CD4-positive, alpha-beta T cell (primary cell): Measurements from ENCODE around the gene SPACA9. TPM values are rescaled to one million over a fixed set of nuclear protein-coding genes. Genes with fewer than 3 reads are reported as not detected.

Experiments
- ATAC-seq: fragments of 200-7000 bp; cut with Tn5 transposase; one replicate; pipeline ENCODE4 v1.10.0; 2022; ENCODE audit warnings: mild to moderate bottlenecking; ENCODE audit not compliant: poor library complexity
- CTCF ChIA-PET: fragments of 350-600 bp; sonication (Branson Sonifier 250); formaldehyde crosslinking; loops from one replicate; lab custom pipeline; 2021; ENCODE audit warnings: antibody characterized with exemption, inconsistent platforms; lab: Charles Lee
- POLR2A ChIA-PET: fragments of 350-600 bp; sonication (Branson Sonifier 250); formaldehyde crosslinking; loops from one replicate; lab custom pipeline; 2021; ENCODE audit warnings: antibody characterized with exemption, inconsistent platforms; lab: Charles Lee
- DNase-seq, 14 experiments: peaks; one replicate each; pipeline ENCODE4 v3.0.0-alpha.2; 2013 to 2020; ENCODE audit warnings: mixed read lengths in 2 of 14
- H3K27ac ChIP-seq, 2 donors: one replicate each; pipeline versions ENCODE4 v1.5.1 to v1.7.0; 2013; ENCODE audit warnings: low read length in 2 of 2, low read depth in 1 of 2, mild to moderate bottlenecking in 1 of 2
- H3K27me3 ChIP-seq, 2 experiments: 1 replicate in 1 of 2; 2 replicates in 1 of 2; pipeline versions ENCODE4 v1.6.1 to v1.7.0; 2013; ENCODE audit warnings: low read length in 2 of 2, control low read depth in 1 of 2, mild to moderate bottlenecking in 1 of 2, moderate library complexity in 1 of 2; ENCODE audit not compliant: insufficient read depth in 2 of 2, control insufficient read depth in 1 of 2
- H3K36me3 ChIP-seq: one replicate; pipeline ENCODE4 v1.6.1; 2013; ENCODE audit warnings: low read length, control low read depth; ENCODE audit not compliant: insufficient read depth
- H3K4me1 ChIP-seq: one replicate; pipeline ENCODE4 v1.6.1; 2013; ENCODE audit warnings: low read length, control low read depth; ENCODE audit not compliant: insufficient read depth
- H3K4me3 ChIP-seq: one replicate; pipeline ENCODE4 v1.5.1; 2013; ENCODE audit warnings: mild to moderate bottlenecking, low read length, moderate library complexity
- H3K9me3 ChIP-seq, 2 experiments: 1 replicate in 1 of 2; 2 replicates in 1 of 2; pipeline versions ENCODE4 v1.6.1 to v1.7.0; 2013; ENCODE audit warnings: low read length in 2 of 2, mild to moderate bottlenecking in 2 of 2, control low read depth in 1 of 2, moderate library complexity in 1 of 2; ENCODE audit not compliant: control insufficient read depth in 1 of 2, insufficient read depth in 1 of 2
- H3K27ac Mint-ChIP-seq: one replicate; pipeline ENCODE4 v1.8.0; 2020; ENCODE audit warnings: mixed read lengths
- H3K27me3 Mint-ChIP-seq: one replicate; pipeline ENCODE4 v1.8.0; 2021; ENCODE audit warnings: mixed read lengths
- H3K36me3 Mint-ChIP-seq: one replicate; pipeline ENCODE4 v1.8.0; 2021; ENCODE audit warnings: low read depth, mixed read lengths
- H3K4me1 Mint-ChIP-seq: one replicate; pipeline ENCODE4 v1.8.0; 2021; ENCODE audit warnings: low read depth, mixed read lengths
- H3K4me3 Mint-ChIP-seq: one replicate; pipeline ENCODE4 v1.8.0; 2020; ENCODE audit warnings: mild to moderate bottlenecking, mixed read lengths
- H3K9me3 Mint-ChIP-seq: one replicate; pipeline ENCODE4 v1.8.0; 2020; ENCODE audit warnings: mixed read lengths
- CTCF ChIP-seq: fragments of 200-600 bp; IDR thresholded peaks from one replicate; pipeline ENCODE4 v1.8.0; 2022; ENCODE audit warnings: antibody characterized with exemption, mild to moderate bottlenecking
- intact Hi-C, 2 experiments: fragments of 100-400 bp; cut with DNase I in 1 of 2; cut with micrococcal nuclease in 1 of 2; formaldehyde crosslinking; loops; one replicate each; pipeline versions ENCODE4 v1.15.1 to v1.9.0; 2023 to 2025; cut with DNase I, micrococcal nuclease
- total RNA-seq, 174 experiments: library from RNA in 2 of 174; stranded (reverse) in 2 of 174; gene quantifications; one replicate each; pipeline ENCODE4 v1.2.3 and lab custom pipeline; 2021 to 2026

The SPACA9 gene
- total RNA-seq, 2 experiments from 2014 or later: 0.52 to 0.92 TPM

GRCh38 chr9:132892400-132892799 is 13.7 kb downstream of the SPACA9 start:
- H3K4me3 Mint-ChIP-seq: no peak overlapping the region

GRCh38 chr9:132894346-132894745 is 15.6 kb downstream of the SPACA9 start:
- Mint-ChIP-seq H3K4me1 (no peaks in the 10 kb centered on the region), H3K4me3 (no peak overlapping the region), H3K27me3 (no peaks in the 10 kb centered on the region), H3K9me3 (no peaks in the 10 kb centered on the region), H3K36me3 (peaks cover 57% of the 10 kb centered on the region), H3K27ac (no peak overlapping the region)
- Histone ChIP-seq H3K4me3 (no peak overlapping the region), H3K9me3 (no peaks in the 10 kb centered on the region), H3K27me3 (no peaks in the 10 kb centered on the region), H3K36me3 (peaks cover 39% of the 10 kb centered on the region), H3K4me1 (no peaks in the 10 kb centered on the region), H3K27ac (no peak overlapping the region)
- ATAC-seq (no peak), DNase-seq (no peak)
- no peak for TF ChIP-seq CTCF
- POLR2A ChIA-PET: interaction anchor here (1.9 kb wide), 1 partner anchor 51 kb away, joined by 4 read pairs; no protein-coding TSS in a partner anchor
- intact Hi-C loops: no loop called here
- CTCF ChIA-PET: no interaction called here

More at GRCh38 chr9:132892400-132892799, 13.7 kb downstream of the SPACA9 start:
- ATAC-seq (no peak), DNase-seq (no peak)
- no peaks in the 10 kb centered on the region for H3K9me3 Mint-ChIP-seq
- no peak for TF ChIP-seq CTCF
- H3K27me3 Mint-ChIP-seq: no peaks in the 10 kb centered on the region
- H3K27me3 ChIP-seq: no peaks in the 10 kb centered on the region
- no peak overlapping the region for H3K27ac ChIP-seq
- H3K27ac Mint-ChIP-seq: no peak overlapping the region
- CTCF ChIA-PET: interaction anchor here (1.9 kb wide), 1 partner anchor 10 kb away, joined by 5 read pairs; no protein-coding TSS in a partner anchor
- H3K4me3 ChIP-seq: no peak overlapping the region
- POLR2A ChIA-PET: no interaction called here
- H3K4me1 Mint-ChIP-seq: peaks cover 4% of the 10 kb centered on the region
- peaks cover 38% of the 10 kb centered on the region for H3K36me3 Mint-ChIP-seq
- H3K36me3 ChIP-seq: peaks cover 27% of the 10 kb centered on the region
- no peaks in the 10 kb centered on the region for H3K9me3 ChIP-seq
- intact Hi-C loops: no loop called here
- peaks cover 9% of the 10 kb centered on the region for H3K4me1 ChIP-seq

GRCh38 chr9:132894862-132895835 is 16.5 kb downstream of the SPACA9 start:
- Mint-ChIP-seq H3K4me1 (no peaks in the 10 kb centered on the region), H3K4me3 (no peak overlapping the region), H3K9me3 (no peaks in the 10 kb centered on the region), H3K27me3 (no peaks in the 10 kb centered on the region), H3K36me3 (peaks cover 65% of the 10 kb centered on the region), H3K27ac (no peak overlapping the region)
- CTCF ChIA-PET: no interaction called here
- POLR2A ChIA-PET: interaction anchor here (1.9 kb wide), 1 partner anchor 50 kb away, joined by 4 read pairs; no protein-coding TSS in a partner anchor
- intact Hi-C loops: no loop called here
- no peaks in the 10 kb centered on the region for H3K27me3 ChIP-seq
- peaks cover 47% of the 10 kb centered on the region for H3K36me3 ChIP-seq
- H3K4me3 ChIP-seq: no peak overlapping the region
- no peaks in the 10 kb centered on the region for H3K9me3 ChIP-seq
- no peak for TF ChIP-seq CTCF
- DNase-seq (no peak), ATAC-seq (no peak)
- no peaks in the 10 kb centered on the region for H3K4me1 ChIP-seq
- no peak overlapping the region for H3K27ac ChIP-seq
